ENCODE measurements around the gene GCN1. TPM values are rescaled to one million over a fixed set of nuclear protein-coding genes. Genes with fewer than 3 reads are reported as not detected.
A peak's percentile ranks its signal among the peaks of the same experiment; 100 is the strongest.

The GCN1 gene
- total RNA-seq, 1 donor from 2014 or later, result 62.6 TPM

DNA sequence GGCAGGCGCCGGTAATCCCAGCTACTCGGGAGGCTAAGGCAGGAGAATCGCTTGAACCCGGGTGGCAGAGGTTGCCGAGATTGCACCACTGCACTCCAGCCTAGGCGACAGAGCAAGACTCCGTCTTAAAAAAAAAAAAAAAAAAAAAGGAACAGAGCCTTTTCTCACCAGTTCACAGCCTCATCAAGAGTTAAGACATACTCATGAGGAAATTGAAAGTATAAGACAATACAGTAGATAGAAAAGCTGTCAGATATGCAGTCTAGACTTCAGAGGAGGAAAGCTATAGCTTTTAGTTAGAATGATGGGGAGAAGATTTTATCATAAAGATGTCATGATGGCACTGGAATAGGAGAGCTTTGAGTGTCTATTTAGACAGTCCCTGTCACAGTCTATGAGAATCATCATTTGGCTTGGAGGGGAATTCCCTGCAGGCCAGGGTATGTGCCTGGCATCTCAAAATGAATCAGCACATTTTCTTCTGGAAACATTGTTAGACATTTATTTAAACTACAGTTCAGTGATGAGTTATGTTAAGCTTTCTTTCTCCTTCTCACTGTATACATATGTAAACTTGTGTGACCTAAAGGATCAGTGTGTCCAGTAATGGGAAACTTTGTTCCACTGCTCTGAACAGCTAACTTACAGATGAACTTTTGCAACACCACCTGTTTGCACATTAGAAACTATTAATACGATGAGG lies 75.1 kb downstream of the GCN1 start:
- no peak overlapping the region for H3K27ac ChIP-seq
- intact Hi-C loops (cut with DNase I), result no loop called here
- no peak overlapping the region for H3K4me3 ChIP-seq
- peaks cover 43% of the 10 kb centered on the region for H3K4me1 ChIP-seq
- no peaks in the 10 kb centered on the region for H3K9me3 ChIP-seq
- no peaks in the 10 kb centered on the region for H3K27me3 ChIP-seq
- no peaks in the 10 kb centered on the region for H3K36me3 ChIP-seq
- no peak for DNase-seq (ENCODE audit: extremely low spot score in 2 of 2)
- TF ChIP-seq POLR2AphosphoS5 (IDR thresholded peaks at IDR 0.05; ENCODE audit: insufficient read depth in 1 of 2, low read depth in 1 of 2) (no peak), POLR2A (IDR thresholded peaks at IDR 0.05) (no peak)
- TF ChIP-seq, protein P1, sequence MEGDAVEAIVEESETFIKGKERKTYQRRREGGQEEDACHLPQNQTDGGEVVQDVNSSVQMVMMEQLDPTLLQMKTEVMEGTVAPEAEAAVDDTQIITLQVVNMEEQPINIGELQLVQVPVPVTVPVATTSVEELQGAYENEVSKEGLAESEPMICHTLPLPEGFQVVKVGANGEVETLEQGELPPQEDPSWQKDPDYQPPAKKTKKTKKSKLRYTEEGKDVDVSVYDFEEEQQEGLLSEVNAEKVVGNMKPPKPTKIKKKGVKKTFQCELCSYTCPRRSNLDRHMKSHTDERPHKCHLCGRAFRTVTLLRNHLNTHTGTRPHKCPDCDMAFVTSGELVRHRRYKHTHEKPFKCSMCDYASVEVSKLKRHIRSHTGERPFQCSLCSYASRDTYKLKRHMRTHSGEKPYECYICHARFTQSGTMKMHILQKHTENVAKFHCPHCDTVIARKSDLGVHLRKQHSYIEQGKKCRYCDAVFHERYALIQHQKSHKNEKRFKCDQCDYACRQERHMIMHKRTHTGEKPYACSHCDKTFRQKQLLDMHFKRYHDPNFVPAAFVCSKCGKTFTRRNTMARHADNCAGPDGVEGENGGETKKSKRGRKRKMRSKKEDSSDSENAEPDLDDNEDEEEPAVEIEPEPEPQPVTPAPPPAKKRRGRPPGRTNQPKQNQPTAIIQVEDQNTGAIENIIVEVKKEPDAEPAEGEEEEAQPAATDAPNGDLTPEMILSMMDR (IDR thresholded peaks at IDR 0.05), result no peak

DNA sequence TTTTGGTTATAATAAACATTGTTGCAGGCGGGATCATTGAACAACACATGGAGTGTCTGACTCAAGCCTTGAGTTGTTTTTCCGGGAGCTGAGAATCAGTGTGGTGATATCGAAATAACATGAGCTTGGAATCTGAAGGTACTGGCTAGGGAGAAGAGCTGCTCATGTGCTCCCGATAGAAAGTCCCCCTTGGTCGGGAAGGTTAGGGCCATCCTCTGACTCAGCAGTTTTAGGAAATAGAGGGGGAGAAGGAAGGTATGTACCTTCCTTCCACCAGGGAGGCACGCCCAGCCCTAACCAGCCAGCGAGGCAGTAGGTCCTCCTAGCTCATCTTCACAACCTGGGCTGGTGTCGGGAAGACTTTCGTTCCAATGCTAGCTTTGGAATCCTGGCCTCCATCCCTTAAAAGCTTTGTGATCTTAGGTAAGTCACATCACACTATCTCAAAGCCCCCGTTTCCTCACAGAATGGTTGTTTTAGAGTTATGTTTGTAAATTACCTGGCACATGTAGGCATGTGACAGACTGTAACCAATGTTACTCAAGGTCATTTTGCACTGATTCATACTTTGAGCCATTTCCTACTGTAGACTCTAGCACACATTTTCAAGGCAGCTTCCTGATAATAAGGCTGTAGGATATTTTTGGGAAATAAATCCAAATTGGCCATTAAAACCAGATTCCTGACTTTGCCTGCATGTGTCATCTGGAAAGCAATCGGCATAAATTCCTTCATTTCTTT lies 76.0 kb downstream of the GCN1 start:
- Histone ChIP-seq H3K4me3 (peak overlapping the region; percentile 64 to 69), H3K27ac (peak overlapping the region; percentile 5), H3K27me3 (no peaks in the 10 kb centered on the region), H3K4me1 (peaks cover 45% of the 10 kb centered on the region), H3K9me3 (no peaks in the 10 kb centered on the region), H3K36me3 (no peaks in the 10 kb centered on the region)
- no peak for DNase-seq (ENCODE audit: extremely low spot score in 2 of 2)
- intact Hi-C loops (cut with DNase I), result no loop called here
- no peak for TF ChIP-seq POLR2A (IDR thresholded peaks at IDR 0.05)
- TF ChIP-seq, protein P1 (IDR thresholded peaks at IDR 0.05), result no peak
- TF ChIP-seq POLR2AphosphoS5 (IDR thresholded peaks at IDR 0.05; ENCODE audit: insufficient read depth in 1 of 2, low read depth in 1 of 2), result no peak

DNA sequence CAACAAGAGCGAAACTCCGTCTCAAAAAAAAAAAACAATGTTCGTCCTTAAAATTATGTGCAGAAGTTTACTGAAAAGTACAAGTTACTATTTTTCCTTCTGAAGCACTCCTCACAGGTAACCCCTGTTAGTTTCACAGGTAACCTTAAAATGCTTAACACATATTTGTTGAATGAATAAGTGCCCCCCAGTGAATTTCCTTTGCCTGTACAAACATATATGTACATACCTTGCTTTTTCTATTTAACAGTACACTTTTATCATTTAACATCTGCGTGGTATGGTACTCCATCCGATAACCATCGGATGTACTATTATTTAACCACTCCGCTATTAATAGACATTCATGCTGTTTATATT lies 76.6 kb downstream of the GCN1 start:
- no peaks in the 10 kb centered on the region for H3K9me3 ChIP-seq
- H3K4me3 ChIP-seq, result peak overlapping the region; percentile 64 to 69
- peak overlapping the region; percentile 92 for H3K27ac ChIP-seq
- no peaks in the 10 kb centered on the region for H3K27me3 ChIP-seq
- peaks cover 45% of the 10 kb centered on the region for H3K4me1 ChIP-seq
- TF ChIP-seq, protein P1 (IDR thresholded peaks at IDR 0.05), result no peak
- TF ChIP-seq POLR2AphosphoS5 (IDR thresholded peaks at IDR 0.05; ENCODE audit: insufficient read depth in 1 of 2, low read depth in 1 of 2) (no peak), POLR2A (IDR thresholded peaks at IDR 0.05) (no peak)
- no peak for DNase-seq (ENCODE audit: extremely low spot score in 2 of 2)
- H3K36me3 ChIP-seq, result no peaks in the 10 kb centered on the region
- intact Hi-C loops (cut with DNase I), result no loop called here

DNA sequence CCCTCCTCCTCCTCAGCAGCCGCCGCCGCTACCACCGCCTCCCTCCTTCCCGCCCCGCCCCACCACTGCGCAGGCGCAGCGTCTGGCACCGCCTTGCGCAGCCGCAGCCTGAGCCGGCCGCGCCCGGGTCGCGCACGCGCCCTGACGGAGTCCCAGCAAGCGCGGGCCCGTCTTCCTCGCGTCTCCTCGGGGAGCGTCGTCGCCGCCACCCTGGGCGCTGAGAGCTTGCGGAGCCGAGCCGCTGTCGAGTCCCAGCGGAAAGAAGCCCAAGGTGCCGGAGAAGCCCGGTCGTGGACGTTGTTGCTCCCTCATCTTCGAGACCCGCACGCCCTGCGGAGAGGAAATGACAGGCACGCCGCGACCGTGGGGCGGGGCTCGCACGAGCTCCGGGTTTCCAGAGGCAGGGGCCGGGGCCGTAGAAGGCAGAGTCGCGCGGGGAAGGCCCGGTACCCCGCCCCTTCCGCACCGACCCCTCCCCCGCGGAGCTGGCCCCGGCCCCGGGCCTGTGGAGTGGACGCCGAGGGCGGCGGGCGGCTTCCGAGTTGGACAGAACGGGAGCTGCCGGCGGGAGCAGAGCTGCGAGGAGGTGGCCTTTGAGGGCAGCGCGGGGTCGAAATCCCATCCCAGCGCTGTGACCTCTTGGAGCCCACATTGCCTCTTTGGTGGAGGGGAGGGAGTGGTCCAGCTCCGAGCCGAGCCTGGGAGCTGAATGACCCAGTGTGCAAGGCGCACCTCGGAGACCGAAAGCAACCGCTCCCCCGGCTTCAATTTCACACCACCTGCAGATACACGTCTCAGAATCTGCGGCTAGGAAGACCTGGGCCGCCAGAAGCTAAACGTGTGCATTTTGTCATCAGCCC lies 77.5 kb downstream of the GCN1 start:
- H3K4me1 ChIP-seq, result peaks cover 51% of the 10 kb centered on the region
- H3K36me3 ChIP-seq, result no peaks in the 10 kb centered on the region
- no peaks in the 10 kb centered on the region for H3K27me3 ChIP-seq
- TF ChIP-seq POLR2AphosphoS5 (IDR thresholded peaks at IDR 0.05; ENCODE audit: insufficient read depth in 1 of 2, low read depth in 1 of 2) (peak in 1 of 2 donors; percentile 92), POLR2A (IDR thresholded peaks at IDR 0.05) (peak in 1 of 2 donors; percentile 79)
- TF ChIP-seq, protein P1 (IDR thresholded peaks at IDR 0.05), result no peak
- peak overlapping the region; percentile 92 for H3K27ac ChIP-seq
- peak in 1 of 2 donors; percentile 95 for DNase-seq (ENCODE audit: extremely low spot score in 2 of 2)
- peak overlapping the region; percentile 64 to 69 for H3K4me3 ChIP-seq
- no peaks in the 10 kb centered on the region for H3K9me3 ChIP-seq
- intact Hi-C loops (cut with DNase I), result no loop called here
